ENCODE data around the gene TRIM45. TPM values are rescaled to one million over a fixed set of nuclear protein-coding genes. Genes with fewer than 3 reads are reported as not detected.
"Not testable (repeated sequence)": the region's sequence is repeated elsewhere in the genome, so short reads cannot be mapped to it uniquely, and the experiment has no call there.

TRIM45 gene
- total RNA-seq, 1 experiment from 2014 or later = 3.2 TPM

GRCh38 chr1:117120774-117121588, 568 bp downstream of the TRIM45 start:
- H3K4me1 ChIP-seq (ENCODE audit: insufficient read depth, low read length, poor library complexity, severe bottlenecking) = no peaks in the 10 kb centered on the region
- ChIA-PET POLR2A (ENCODE audit: low non-redundant PET) (no interaction called here), CTCF (no interaction called here)
- DNase-seq (ENCODE audit: low spot score) = peak; percentile 11
- no TSS peak for BruUV-seq (replicated peaks)
- intact Hi-C loops (cut with micrococcal nuclease; ENCODE audit: unreplicated experiment) = loop anchor here (5.0 kb wide), 1 partner anchor 54 kb away; no protein-coding TSS in a partner anchor
- no peaks in the 10 kb centered on the region for H3K9me3 ChIP-seq (ENCODE audit: low read depth, low read length, poor library complexity, severe bottlenecking)
- H3K4me3 ChIP-seq (ENCODE audit: low read depth, low read length, poor library complexity, severe bottlenecking) = peak overlapping the region; percentile 59
- no peak for TF ChIP-seq CTCF (conservative IDR thresholded peaks at IDR 0.05; ENCODE audit: low read depth, low read length)
- TF ChIP-seq EZH2 (IDR thresholded peaks at IDR 0.05; ENCODE audit: borderline replicate concordance, low read depth, low read length, poor library complexity, severe bottlenecking) = no peak
- H3K36me3 ChIP-seq (ENCODE audit: insufficient read depth, low read length, poor library complexity, severe bottlenecking) = no peaks in the 10 kb centered on the region
- H3K27me3 ChIP-seq (replicated peaks; ENCODE audit: insufficient read depth, low read depth, low read length, poor library complexity) = peaks cover 6% of the 10 kb centered on the region
- peak overlapping the region; percentile 82 for H3K27ac ChIP-seq (ENCODE audit: low read depth, low read length, poor library complexity, severe bottlenecking)

DNA sequence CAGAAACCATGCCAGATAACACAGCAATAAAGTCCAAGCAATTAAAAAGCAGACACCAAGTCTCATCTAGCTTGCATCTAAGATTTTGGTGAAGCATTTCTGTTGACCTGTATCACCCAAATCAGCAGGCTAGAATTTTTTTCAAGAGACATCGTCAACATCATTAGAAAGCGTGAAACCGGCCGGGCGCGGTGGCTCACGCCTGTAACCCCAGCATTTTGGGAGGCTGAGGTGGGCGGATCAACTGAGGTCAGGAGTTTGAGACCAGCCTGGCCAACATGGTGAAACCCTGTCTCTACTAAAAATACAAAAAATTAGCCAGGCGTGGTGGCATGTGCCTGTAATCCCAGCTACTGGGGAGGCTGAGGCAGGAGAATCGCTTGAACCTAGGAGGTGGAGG, 2.4 kb downstream of the TRIM45 start:
- CTCF ChIA-PET; BruUV-seq (replicated peaks); H3K4me3 ChIP-seq (ENCODE audit: low read depth, low read length, poor library complexity, severe bottlenecking); H3K9me3 ChIP-seq (ENCODE audit: low read depth, low read length, poor library complexity, severe bottlenecking); H3K4me1 ChIP-seq (ENCODE audit: insufficient read depth, low read length, poor library complexity, severe bottlenecking); H3K27ac ChIP-seq (ENCODE audit: low read depth, low read length, poor library complexity, severe bottlenecking); H3K36me3 ChIP-seq (ENCODE audit: insufficient read depth, low read length, poor library complexity, severe bottlenecking); H3K27me3 ChIP-seq (replicated peaks; ENCODE audit: insufficient read depth, low read depth, low read length, poor library complexity); POLR2A ChIA-PET (ENCODE audit: low non-redundant PET); DNase-seq (ENCODE audit: low spot score): not testable (repeated sequence)
- intact Hi-C loops (cut with micrococcal nuclease; ENCODE audit: unreplicated experiment) = loop anchor here (2.0 kb wide), 1 partner anchor 20 kb away; no protein-coding TSS in a partner anchor

GRCh38 chr1:117118137-117118536, 3.4 kb downstream of the TRIM45 start:
- no TSS peak for BruUV-seq (replicated peaks)
- Histone ChIP-seq H3K4me1 (ENCODE audit: insufficient read depth, low read length, poor library complexity, severe bottlenecking) (no peaks in the 10 kb centered on the region), H3K9me3 (ENCODE audit: low read depth, low read length, poor library complexity, severe bottlenecking) (no peaks in the 10 kb centered on the region), H3K27me3 (replicated peaks; ENCODE audit: insufficient read depth, low read depth, low read length, poor library complexity) (no peaks in the 10 kb centered on the region), H3K4me3 (ENCODE audit: low read depth, low read length, poor library complexity, severe bottlenecking) (no peak overlapping the region), H3K36me3 (ENCODE audit: insufficient read depth, low read length, poor library complexity, severe bottlenecking) (no peaks in the 10 kb centered on the region), H3K27ac (ENCODE audit: low read depth, low read length, poor library complexity, severe bottlenecking) (no peak overlapping the region)
- POLR2A ChIA-PET (ENCODE audit: low non-redundant PET) = no interaction called here
- CTCF ChIA-PET = no interaction called here
- DNase-seq (ENCODE audit: low spot score) = no peak
- intact Hi-C loops (cut with micrococcal nuclease; ENCODE audit: unreplicated experiment) = loop anchor here (2.0 kb wide), 1 partner anchor 21 kb away; no protein-coding TSS in a partner anchor
- no peak for TF ChIP-seq CTCF (conservative IDR thresholded peaks at IDR 0.05; ENCODE audit: low read depth, low read length)
- TF ChIP-seq EZH2 (IDR thresholded peaks at IDR 0.05; ENCODE audit: borderline replicate concordance, low read depth, low read length, poor library complexity, severe bottlenecking) = no peak

DNA sequence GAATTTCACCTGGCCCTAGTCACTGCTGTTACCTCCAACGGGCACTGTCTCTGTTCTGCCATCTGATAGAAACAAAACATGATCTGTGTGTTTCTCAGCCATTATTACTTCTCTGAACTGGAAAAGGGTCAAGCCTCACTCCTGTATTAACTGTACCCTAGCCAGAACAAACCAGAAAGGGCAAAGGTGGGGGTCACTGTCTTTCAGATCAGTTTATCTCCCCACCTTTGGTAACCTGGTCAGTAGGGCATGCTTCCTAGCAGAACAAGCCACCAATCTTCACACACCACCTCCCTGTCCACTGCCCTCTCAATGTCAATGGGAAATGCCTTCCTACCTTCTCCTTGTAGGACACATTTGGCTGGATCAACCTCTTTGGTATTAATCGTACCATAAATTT, 3.9 kb downstream of the TRIM45 start:
- H3K36me3 ChIP-seq (ENCODE audit: insufficient read depth, low read length, poor library complexity, severe bottlenecking) = no peaks in the 10 kb centered on the region
- CTCF ChIA-PET = no interaction called here
- no peak for DNase-seq (ENCODE audit: low spot score)
- H3K27ac ChIP-seq (ENCODE audit: low read depth, low read length, poor library complexity, severe bottlenecking) = no peak overlapping the region
- H3K27me3 ChIP-seq (replicated peaks; ENCODE audit: insufficient read depth, low read depth, low read length, poor library complexity) = no peaks in the 10 kb centered on the region
- POLR2A ChIA-PET (ENCODE audit: low non-redundant PET) = no interaction called here
- intact Hi-C loops (cut with micrococcal nuclease; ENCODE audit: unreplicated experiment) = loop anchor here (2.0 kb wide), 1 partner anchor 21 kb away; no protein-coding TSS in a partner anchor
- no peak overlapping the region for H3K4me3 ChIP-seq (ENCODE audit: low read depth, low read length, poor library complexity, severe bottlenecking)
- H3K9me3 ChIP-seq (ENCODE audit: low read depth, low read length, poor library complexity, severe bottlenecking) = no peaks in the 10 kb centered on the region
- no peaks in the 10 kb centered on the region for H3K4me1 ChIP-seq (ENCODE audit: insufficient read depth, low read length, poor library complexity, severe bottlenecking)
- TF ChIP-seq EZH2 (IDR thresholded peaks at IDR 0.05; ENCODE audit: borderline replicate concordance, low read depth, low read length, poor library complexity, severe bottlenecking) (no peak), CTCF (conservative IDR thresholded peaks at IDR 0.05; ENCODE audit: low read depth, low read length) (no peak)
- BruUV-seq (replicated peaks) = no TSS peak
